Activated CD8-positive, alpha-beta memory T cell treated with anti-CD3 and anti-CD28 coated beads, Interleukin-2, amount 50 U/mL, for 24 hours (primary cell): ENCODE measurements around the gene WBP4.

Source experiments
- DNase-seq: peaks from one replicate; pipeline ENCODE4 v3.0.0-alpha.2; 2020; ENCODE audit errors: extremely low read depth

WBP4 gene

DNA sequence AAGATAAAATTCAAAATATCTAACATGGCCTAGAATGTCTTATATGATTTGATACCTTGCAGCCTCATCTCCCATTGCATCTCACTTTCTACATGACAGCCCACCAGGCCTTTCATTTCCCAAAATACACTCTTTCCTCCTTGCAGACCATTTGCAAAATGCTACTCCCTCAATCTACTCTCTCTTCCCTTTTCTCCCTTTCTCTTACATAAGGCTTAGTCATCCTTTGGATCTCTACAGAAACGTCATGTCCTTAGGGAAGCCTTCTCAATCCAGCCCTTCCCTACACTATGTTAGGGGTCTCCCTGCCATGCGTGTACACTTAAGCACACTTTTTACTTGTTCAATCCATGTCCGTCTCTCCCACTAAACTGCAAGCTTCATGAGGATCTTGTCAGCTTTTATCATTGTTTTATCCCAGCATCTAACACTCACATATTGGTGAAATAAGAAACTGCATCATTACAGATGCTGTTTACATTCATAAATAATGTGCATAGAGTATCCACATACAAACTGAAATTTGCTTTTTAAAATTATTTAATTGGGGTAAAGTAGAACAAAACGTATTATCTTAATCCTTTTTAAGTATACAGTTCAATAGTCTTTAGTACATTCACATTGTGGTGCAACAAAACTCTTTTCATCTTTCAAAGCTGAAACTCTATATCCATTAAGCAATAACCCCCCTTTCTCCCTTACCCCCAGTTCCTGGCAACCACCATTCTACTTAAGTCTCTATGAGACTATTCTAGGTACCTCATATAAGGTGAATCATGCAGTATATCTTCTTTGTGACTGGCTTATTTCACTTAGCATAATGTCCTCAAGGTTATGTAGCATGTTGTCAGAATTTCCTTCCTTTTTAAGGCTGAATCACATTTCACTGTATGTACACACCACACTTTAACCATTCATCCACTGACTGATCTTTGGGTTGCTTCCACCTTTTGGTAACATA, 11.5 kb upstream of the WBP4 start:
- DNase-seq = no peak

DNA sequence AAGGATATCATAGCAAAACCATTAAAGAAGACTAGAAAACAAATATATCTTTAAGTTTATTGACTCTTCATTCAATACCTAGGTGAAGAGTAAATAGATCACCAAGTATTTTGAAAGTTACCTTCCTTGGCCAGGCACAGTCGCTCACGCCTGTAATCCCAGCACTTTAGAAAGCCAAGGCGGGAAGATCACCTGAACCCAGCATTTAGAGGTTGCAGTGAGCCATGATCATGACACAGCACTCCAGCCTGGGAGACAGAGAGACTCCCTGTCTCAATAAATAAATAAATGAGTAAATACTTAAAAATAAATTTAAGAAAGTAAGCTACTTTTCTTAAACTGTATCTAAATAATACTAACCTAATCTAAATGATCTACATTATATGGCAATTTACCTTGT, 8.9 kb upstream of the WBP4 start:
- DNase-seq = no peak

DNA sequence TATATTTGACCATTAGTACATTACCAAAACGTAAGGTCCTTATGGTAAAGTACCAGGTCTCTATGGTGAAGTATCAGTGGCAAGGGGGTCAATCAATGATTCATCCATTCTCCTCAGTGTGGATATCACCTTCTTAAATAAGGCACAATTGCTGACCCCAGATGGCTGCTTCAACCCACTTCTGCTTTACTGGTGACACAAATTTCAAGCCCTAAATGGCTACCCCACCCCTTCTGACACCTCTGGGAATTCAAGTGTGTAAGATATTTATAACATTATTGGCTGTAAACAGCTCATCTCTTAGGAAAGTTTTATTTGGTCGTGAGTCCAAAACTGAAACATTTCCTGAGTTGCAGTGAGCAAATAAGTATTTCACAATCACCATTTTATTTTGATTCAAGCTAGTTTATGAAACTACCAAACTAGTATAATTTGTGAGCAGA, 7.9 kb upstream of the WBP4 start:
- DNase-seq = no peak

DNA sequence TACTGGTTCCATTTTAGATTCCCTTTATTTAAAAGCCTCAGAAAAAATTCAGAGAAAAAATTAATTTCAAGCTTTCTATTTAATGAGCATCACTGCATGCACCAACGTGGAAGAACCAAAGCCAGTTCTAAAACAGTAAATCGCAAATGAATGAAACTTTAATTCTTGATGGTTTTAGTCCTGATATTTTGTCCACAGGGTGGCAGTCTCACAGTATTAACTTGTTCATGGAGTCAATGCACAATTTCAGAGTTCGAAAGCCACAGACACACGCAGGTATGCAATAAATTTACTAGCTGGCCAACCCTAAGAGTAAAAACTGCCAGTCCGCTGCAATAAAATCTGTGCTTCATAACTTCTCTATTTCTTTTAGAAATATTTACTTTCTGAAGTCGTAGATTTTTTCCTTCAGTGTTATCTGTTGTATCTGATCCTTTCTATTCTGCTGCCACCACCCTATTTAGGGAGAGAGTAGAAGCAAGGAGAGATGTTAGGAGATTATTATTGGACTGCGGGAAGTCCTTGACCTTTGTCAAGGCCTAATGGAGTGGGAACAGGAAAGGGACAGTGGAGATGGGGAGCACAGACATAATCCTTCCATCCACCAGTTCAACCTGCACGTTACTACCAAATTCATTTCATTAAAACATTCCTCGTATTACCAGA, 7.0 kb upstream of the WBP4 start:
- DNase-seq = no peak

DNA sequence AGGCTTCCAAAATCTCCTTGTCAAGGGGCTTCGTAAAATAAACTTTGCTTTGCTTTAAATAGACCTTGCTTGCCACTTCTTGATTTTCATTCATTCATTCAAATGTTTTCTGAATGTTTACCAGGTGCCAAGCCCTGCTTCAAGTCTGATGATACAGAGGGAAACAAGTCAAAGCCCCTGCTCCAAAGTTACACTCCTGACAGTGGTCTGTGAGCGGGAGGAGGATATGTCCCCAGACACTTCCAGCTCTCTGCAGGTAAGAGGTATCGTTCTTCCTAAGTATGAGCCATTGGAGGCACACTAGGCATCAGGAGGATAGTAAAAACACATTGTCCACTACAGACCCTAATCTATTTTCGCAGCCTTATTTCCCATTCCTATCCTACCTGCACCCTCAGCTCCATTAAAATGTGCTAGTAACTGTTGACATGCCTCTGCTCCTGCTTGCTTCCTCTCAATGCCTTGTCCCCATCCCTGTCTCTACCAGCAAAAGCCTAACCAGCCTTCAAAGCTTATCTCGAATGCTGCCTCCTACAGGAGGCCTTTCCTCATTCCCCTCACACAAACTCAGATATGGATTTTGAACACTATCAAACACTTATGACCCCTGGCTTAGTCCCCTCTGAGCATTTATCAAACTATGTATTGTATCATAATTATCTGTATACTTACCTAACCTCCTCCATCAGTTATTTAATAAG, 6.2 kb upstream of the WBP4 start:
- no peak for DNase-seq

DNA sequence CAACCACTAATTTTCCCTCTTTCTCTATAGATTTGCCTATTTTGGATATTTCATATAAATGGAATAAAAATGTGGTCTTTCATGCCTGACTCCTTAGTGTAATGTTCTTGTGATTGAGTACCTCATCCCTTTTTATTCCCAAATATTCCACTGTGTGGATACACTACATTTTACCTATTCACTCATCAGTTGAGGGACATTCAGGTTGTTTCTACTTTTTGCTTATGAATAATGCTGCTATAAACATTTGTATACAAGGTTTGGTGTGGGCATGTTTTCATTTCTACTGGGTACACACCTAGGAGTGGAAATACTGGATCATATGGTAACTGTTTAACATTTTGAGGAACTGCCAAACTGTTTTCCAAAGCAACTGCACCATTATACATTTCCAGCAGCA, 5.1 kb upstream of the WBP4 start:
- DNase-seq = no peak

DNA sequence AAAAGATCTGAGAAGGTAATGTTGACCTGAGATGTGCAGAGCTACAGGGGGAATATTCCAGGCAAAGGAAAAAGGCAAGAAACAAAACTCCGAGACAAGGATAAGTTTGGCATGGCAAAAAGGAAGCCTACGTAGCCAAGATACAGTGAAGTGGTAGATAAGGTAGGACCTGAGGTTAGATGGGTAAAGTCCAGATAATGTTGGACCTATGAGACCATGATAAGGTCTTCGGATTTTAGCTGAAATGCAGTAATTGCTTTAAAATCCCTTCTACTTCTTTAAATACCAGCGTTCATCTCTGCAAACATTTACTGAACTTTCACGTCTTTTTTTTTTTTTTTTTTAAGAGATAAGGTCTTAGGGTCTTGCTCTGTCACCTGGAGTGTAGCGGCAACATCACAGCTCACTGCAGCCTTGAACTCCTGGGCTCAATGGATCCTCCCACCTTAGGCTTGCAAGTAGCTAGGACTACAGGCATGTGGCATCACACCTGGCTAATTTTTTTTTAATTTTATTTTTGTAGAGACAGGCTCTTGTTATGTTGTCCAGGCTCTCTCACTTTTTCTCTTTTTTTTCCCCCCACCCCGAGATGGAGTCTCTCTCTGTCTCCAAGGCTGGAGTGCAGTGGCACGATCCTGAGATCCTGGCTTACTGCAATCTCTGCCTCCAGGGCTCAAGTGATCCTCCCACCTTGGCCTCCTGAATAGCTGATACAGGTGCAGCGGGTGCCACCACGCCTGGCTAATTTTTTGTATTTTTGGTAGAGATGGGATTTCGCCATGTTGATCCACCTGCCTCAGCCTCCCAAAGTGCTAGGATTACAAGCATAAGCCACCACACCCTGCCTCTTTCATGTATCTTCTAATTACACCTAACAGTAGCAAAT, 4.2 kb upstream of the WBP4 start:
- DNase-seq = no peak

DNA sequence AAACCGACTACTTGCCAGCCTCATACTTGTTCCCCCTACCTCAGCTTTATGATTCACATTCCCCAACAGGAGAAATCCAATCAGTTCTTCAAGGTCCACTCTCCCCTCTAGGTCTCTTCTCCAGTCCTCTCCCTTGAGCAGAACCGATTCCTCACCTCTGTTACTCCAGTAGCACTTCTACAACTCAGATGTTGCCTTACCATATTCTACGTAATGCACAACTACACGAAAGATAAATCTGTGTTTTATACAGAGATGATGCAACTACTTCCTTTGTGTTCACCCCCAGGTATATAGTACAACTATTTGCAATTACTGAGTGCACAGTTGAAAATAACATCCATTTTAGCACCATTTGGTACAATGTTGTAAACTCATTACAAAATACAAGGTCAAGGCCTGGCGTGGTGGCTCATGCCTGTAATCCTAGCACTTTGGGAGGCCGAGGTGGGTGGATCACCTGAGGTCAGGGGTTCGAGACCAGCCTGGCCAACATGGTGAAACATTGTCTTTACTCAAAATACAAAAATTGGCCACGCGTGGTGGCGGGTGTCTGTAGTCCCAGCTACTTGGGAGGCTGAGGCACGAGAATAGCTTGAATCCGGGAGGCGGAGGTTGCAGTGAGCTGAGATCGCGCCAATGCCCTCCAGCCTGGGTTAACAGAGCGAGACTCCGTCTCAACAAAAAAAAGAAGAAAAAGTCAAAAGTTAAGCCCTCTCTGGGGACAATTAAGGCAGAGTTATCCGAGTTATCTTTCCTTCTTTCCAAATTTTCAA, 2.8 kb upstream of the WBP4 start:
- no peak for DNase-seq

DNA sequence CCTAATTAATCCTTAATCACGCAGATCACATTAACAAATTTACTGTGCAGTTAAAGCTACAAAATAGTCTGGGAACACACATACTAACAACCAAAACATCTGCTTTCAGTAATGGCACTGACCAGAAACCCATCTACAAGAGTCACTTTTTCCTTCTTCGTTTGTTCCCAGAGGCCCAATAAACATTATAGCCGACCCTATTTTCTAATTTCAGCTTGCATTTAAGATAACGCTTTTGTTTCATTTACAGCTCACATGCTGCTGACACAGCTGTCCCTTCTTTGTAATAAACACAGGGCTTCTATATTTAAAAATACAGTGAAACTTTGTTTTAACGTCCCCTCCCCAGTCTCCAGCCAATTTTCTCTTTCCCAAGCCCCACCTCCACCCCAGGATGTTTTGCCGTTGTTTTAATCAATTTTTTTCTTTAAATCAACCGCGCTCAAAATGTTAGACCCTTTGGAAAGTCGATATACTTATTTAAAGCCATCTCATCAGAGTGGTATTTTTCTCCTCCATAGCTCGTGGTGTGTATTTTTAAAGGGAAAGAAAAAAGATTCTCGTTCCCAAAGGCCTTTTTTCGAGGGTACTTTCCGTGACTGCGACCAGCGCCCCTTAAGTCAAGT, 1.7 kb upstream of the WBP4 start:
- no peak for DNase-seq

DNA sequence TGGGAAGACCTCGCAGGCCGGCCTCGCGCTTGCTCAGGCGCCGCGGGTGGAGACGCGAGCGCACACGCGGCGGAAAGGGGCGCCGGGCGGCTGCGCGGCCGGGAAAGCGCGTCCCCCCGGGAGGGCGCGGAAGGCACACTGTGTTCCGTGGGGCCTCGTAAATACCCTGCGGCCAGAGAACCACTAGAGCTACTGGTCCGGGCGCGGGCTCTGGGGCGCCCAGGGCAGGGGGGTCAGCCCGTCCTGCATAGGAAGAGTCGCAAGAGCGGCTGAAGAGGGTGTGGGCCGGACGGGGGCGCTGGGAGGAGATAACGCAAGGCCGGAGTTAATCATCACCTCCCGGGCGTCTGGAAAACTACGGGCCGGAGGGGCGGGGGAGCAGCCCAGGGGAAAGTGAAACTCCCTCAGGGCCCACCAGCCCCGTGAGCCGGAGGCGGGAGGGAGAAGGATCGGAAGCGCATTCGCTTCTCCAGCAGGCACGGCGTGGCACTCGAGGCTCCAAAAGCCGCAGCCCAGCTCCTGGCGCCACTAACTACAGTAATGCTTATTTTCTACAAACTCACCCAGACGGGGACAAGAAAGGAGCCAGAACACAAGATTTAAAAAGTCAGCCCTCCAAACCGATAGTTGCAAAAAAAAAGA, 1.1 kb upstream of the WBP4 start:
- DNase-seq = peak; percentile 49

DNA sequence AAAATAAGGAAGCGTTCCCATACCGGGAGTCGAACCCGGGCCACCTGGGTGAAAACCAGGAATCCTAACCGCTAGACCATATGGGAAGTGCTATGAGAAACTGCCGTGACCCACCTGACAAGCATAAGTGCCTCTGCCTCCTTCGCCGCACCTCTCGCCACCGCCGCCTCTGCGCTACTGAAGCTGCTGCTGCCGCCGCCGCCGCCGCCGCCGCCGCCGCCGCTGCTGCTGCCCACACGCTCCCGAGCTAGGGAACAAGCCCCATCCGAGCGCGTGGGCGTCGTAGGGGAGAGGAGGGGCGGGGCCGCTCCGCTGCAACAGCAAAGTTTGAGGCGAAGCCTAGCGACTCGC, 610 bp upstream of the WBP4 start:
- DNase-seq = peak; percentile 71

DNA sequence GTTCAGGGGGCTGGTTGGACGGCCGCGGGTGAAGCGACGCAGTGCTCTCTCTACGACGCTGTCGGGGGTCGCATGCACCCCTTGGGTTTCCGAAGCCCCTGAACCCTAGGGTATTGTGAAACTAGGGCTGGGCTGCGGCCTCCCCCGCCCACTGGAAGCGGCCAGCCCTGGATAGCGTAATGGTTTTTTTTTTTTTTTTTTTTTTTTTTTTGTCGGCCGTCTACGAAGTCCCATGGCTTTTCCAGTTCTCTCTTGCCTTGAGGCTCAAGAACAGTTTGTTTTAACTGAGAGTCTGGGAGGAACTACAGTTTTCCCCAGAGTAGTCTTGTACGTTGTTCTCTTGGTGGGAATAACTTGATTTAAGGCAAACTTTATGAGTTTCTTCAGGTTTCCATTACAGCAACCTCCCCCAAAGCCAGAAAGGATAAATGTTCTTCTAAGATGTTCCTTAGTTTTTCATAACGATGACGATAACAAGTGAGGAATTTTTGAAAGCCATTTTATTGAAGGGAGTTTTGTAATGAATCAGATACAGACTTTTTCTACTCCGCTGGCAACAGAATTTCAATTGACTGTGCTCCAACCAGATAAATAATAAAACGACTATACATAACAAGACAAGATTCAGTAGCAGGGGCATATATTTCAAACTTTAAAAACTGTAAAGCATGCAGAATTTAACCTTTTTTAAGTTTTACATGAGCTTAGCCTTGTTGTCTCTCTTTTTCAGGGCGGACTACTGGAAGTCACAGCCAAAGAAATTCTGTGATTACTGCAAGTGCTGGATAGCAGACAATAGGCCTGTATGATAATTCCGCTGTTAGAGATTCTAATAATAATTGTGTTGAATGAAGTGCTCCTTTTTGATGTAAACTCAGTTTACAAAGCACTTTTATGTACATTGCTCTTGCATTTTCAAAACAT, 867 bp downstream of the WBP4 start:
- DNase-seq = no peak

DNA sequence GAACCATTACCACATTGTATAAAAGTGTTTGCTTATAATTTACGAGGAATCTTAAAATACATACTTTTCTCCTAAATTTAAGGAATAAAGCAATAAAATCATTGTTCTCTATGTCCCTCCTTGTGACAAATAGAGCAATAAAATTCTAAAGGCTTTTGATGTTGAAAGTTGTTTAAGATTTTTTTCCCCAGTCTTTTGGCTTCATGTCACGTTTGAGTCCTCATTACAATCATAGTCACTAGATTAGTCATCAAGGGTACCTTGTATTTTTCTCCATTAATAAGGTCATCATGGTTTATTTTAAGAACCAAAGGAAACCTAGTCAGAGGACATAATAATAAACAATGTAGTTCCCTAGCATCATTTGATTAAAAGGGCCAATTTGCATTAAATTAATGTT, 3.2 kb downstream of the WBP4 start:
- no peak for DNase-seq

DNA sequence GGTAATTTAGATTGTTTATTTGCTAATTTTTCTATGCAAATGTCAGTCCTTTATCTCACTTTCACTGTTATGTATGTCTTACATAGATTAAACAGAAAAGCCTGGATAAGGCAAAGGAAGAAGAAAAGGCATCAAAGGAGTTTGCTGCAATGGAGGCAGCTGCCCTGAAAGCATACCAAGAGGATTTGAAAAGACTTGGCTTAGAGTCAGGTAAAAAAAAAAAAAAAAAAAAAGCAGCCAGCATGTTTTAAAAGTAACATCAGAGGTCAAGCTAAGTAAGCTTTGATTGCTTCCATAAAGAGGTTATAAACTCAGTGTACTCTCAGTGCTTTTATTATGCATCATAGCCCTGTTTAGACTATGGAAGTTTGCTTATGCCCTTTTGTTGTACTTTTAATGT, 3.8 kb downstream of the WBP4 start:
- DNase-seq = no peak

DNA sequence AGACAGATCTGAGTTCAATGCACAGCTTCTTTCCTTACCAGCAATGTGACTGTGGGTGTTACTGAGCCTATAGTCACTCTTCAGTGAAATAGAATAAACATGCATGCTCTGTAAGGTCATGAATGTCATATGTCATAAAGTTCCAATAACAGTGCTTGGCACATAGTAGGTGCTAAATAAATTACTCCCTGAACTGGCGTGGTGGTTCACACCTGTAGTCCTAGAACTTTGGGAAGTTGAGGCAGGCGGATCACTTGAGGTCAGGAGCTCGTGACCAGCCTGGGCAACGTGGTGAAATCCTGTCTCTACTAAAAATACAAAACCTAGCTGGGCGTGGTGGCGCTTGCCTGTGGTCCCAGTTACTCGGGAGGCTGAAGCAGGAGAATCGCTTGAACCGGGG, 13.2 kb downstream of the WBP4 start:
- DNase-seq = no peak

DNA sequence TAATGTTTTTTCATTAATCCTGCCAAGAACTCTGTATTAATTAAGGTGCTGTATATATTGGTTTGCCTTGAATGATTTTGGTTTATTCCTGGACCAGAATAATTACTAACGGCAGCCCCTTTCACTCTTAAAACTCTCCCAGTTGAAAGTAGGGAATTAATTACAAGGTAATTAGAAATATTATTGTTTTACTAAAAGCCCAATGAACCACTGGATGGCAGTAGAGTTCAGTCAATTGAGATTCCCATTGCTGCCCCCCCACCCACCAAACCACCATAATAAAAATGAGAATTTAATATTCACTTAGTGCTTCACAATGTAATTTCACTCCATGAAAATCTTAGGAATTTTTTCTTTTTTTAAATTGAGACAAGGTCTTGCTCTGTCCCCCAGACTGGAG, 13.7 kb downstream of the WBP4 start:
- no peak for DNase-seq

DNA sequence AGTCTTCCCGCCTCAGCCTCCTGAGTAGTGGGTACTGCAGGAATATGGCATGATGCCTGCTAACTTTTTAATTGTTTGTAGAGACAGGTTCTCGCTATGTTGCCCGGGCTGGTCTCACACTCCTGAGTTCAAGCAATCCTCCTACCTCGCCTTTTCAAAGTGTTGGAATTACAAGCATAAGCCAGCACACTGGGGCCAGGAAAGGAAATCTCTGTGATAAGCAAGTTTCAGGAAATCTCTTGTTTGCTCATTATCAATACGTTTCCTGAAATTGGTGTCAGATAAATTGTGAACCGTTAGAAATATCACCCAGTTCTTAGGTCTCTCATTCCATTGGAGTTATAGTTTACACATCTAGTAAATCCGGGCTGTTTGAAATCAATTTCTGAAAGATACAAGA, 14.2 kb downstream of the WBP4 start:
- DNase-seq = no peak

DNA sequence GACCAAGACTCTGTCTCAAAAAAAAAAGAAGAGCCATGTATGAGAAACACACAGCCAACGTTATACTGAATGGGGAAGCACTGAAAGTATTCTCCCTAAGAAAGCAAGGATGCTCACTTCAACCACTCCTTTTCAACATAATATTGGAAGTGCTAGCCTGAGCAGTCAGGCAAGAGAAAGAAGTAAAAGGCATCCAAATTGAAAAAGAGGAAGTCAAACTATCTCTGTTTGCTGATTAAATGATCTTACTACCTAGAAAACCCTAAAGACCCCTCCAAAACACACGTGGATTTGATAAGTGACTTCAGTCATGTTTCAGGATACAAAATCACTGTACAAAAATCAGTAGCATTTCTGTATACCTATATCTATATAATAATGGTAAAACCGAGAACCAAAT, 16.2 kb downstream of the WBP4 start:
- no peak for DNase-seq

DNA sequence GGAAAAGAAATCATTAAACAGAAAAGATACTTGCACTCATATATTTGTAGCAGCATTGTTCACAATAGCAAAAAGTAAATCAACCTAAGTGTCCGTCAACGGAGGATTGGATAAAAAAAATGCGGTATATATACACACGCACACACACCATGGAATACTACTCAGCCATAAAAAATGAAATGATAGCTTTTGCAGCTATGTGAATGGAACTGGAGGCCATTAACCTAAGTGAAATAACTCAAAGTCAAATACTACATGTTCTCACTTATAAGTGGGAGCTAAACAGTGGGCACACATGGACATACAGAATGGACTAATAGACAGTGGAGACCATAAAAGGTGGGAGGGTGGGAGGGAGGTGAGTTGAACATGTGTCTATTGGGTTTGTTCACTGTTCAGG, 18.4 kb downstream of the WBP4 start:
- no peak for DNase-seq
